Caco-2 (cell line): ENCODE results near the gene TSBP1. TPM values are rescaled to one million over a fixed set of nuclear protein-coding genes. Genes with fewer than 3 reads are reported as not detected.

ENCODE experiments used
- BruUV-seq: library from RNA; stranded (reverse); fragments of 400-500 nt; replicated peaks from 2 replicates; lab custom pipeline; 2021; lab: Mats Ljungman, UMichigan
- CTCF ChIA-PET: fragments of 300-600 bp; sonication (Branson Sonifier 250); formaldehyde crosslinking; loops from one replicate; lab custom pipeline; 2022; ENCODE audit warnings: antibody characterized with exemption; lab: Charles Lee
- POLR2A ChIA-PET: fragments of 300-600 bp; sonication (Branson Sonifier 250); formaldehyde crosslinking; loops from one replicate; lab custom pipeline; 2022; ENCODE audit warnings: antibody characterized with exemption; lab: Charles Lee
- DNase-seq, 2 experiments: peaks; one replicate each; pipeline versions ENCODE4 v3.0.0 to v3.0.0-alpha.2; 2020 to 2022
- H3K27me3 ChIP-seq: replicated peaks from 2 replicates; pipeline ENCODE4 v1.6.0; 2011; ENCODE audit warnings: low read length; ENCODE audit not compliant: control insufficient read depth, insufficient read depth
- H3K36me3 ChIP-seq: 2 replicates; pipeline ENCODE4 v1.5.1; 2011; ENCODE audit warnings: low read length; ENCODE audit not compliant: control insufficient read depth, insufficient read depth
- H3K4me1 ChIP-seq: fragments of 250-450 bp; sonication (Bioruptor Pico); 2 replicates; pipeline ENCODE4 v1.5.1; 2020; ENCODE audit warnings: mild to moderate bottlenecking
- H3K4me3 ChIP-seq: 2 replicates; pipeline ENCODE4 v1.5.1; 2011; ENCODE audit warnings: low read depth, mild to moderate bottlenecking, control low read depth, low read length
- H3K9me3 ChIP-seq: fragments of 250-450 bp; sonication (Bioruptor Pico); 2 replicates; pipeline ENCODE4 v1.5.1; 2020; ENCODE audit warnings: mild to moderate bottlenecking, moderate library complexity
- H3K27ac Mint-ChIP-seq: one replicate; pipeline ENCODE4 v1.8.0; 2022; ENCODE audit warnings: mixed read lengths; ENCODE audit not compliant: unreplicated experiment
- H3K27me3 Mint-ChIP-seq: one replicate; pipeline ENCODE4 v1.8.0; 2022; ENCODE audit warnings: mixed read lengths; ENCODE audit not compliant: insufficient read depth, unreplicated experiment
- H3K36me3 Mint-ChIP-seq: one replicate; pipeline ENCODE4 v1.8.0; 2022; ENCODE audit warnings: mild to moderate bottlenecking, mixed read lengths; ENCODE audit not compliant: insufficient read depth, unreplicated experiment
- H3K4me1 Mint-ChIP-seq: one replicate; pipeline ENCODE4 v1.8.0; 2022; ENCODE audit warnings: low read depth, mixed read lengths; ENCODE audit not compliant: unreplicated experiment
- H3K4me3 Mint-ChIP-seq: one replicate; pipeline ENCODE4 v1.8.0; 2022; ENCODE audit warnings: mild to moderate bottlenecking, moderate library complexity, mixed read lengths; ENCODE audit not compliant: unreplicated experiment
- H3K9me3 Mint-ChIP-seq: one replicate; pipeline ENCODE4 v1.8.0; 2022; ENCODE audit warnings: mixed read lengths; ENCODE audit not compliant: unreplicated experiment
- CTCF ChIP-seq, 2 experiments: fragments of 200-600 bp in 1 of 2; IDR thresholded peaks; 1 replicate in 1 of 2; 2 replicates in 1 of 2; pipeline versions ENCODE4 v1.5.1 to v1.8.0; 2011 to 2022; ENCODE audit warnings: antibody characterized with exemption in 1 of 2, control low read depth in 1 of 2, inconsistent platforms in 1 of 2, low read depth in 1 of 2, low read length in 1 of 2, mild to moderate bottlenecking in 1 of 2, moderate library complexity in 1 of 2; ENCODE audit not compliant: insufficient read depth in 1 of 2, severe bottlenecking in 1 of 2, unreplicated experiment in 1 of 2
- intact Hi-C: fragments of 100-400 bp; cut with micrococcal nuclease; formaldehyde crosslinking; loops from one replicate; pipeline ENCODE4 v1.10.0; 2022; ENCODE audit not compliant: unreplicated experiment
- total RNA-seq: library from RNA; stranded (reverse); gene quantifications from 2 replicates; pipeline ENCODE4 v1.2.3, GENCODE V29; 2022

Gene TSBP1
- total RNA-seq, 1 experiment from 2014 or later, result not detected

- H3K4me3 ChIP-seq, result no peak overlapping the region
- H3K27me3 Mint-ChIP-seq, result peaks cover 15% of the 10 kb centered on the region
- H3K4me3 Mint-ChIP-seq, result peak overlapping the region; percentile 33
- peak; percentile 93 to 94 for TF ChIP-seq CTCF (IDR thresholded peaks at IDR 0.05; ENCODE audit: insufficient read depth in 1 of 2, low read depth in 1 of 2, low read length in 1 of 2, severe bottlenecking in 1 of 2, unreplicated experiment in 1 of 2)
- POLR2A ChIA-PET, result no interaction called here
- no peaks in the 10 kb centered on the region for H3K9me3 ChIP-seq
- no peaks in the 10 kb centered on the region for H3K36me3 Mint-ChIP-seq
- H3K4me1 Mint-ChIP-seq, result peaks cover 16% of the 10 kb centered on the region
- CTCF ChIA-PET, result interaction anchor here (0.5 to 1.4 kb wide), 2 partner anchors 178 to 218 kb away, joined by 3 read pairs; no protein-coding TSS in a partner anchor
- no peaks in the 10 kb centered on the region for H3K9me3 Mint-ChIP-seq
- no peaks in the 10 kb centered on the region for H3K27me3 ChIP-seq
- no TSS peak for BruUV-seq
- DNase-seq, result peak; percentile 75 to 85
- no peaks in the 10 kb centered on the region for H3K36me3 ChIP-seq
- intact Hi-C loops, result loop anchor here (1.0 kb wide), 2 partner anchors 168 to 384 kb away; no protein-coding TSS in a partner anchor
- H3K4me1 ChIP-seq, result no peaks in the 10 kb centered on the region
- H3K27ac Mint-ChIP-seq, result no peak overlapping the region
Observed at GRCh38 chr6:32413427-32414047, 41.8 kb upstream of the TSBP1 start.

GRCh38 chr6:32411566-32412327, 40.0 kb upstream of the TSBP1 start:
- H3K36me3 ChIP-seq, result no peaks in the 10 kb centered on the region
- no peak overlapping the region for H3K27ac Mint-ChIP-seq
- ChIA-PET POLR2A (no interaction called here), CTCF (no interaction called here)
- intact Hi-C loops, result no loop called here
- peaks cover 16% of the 10 kb centered on the region for H3K4me1 Mint-ChIP-seq
- TF ChIP-seq CTCF (IDR thresholded peaks at IDR 0.05; ENCODE audit: insufficient read depth in 1 of 2, low read depth in 1 of 2, low read length in 1 of 2, severe bottlenecking in 1 of 2, unreplicated experiment in 1 of 2), result no peak
- DNase-seq, result no peak
- no peaks in the 10 kb centered on the region for H3K36me3 Mint-ChIP-seq
- peaks cover 15% of the 10 kb centered on the region for H3K27me3 Mint-ChIP-seq
- no peak overlapping the region for H3K4me3 ChIP-seq
- no peaks in the 10 kb centered on the region for H3K9me3 Mint-ChIP-seq
- H3K9me3 ChIP-seq, result no peaks in the 10 kb centered on the region
- no peaks in the 10 kb centered on the region for H3K27me3 ChIP-seq
- BruUV-seq, result no TSS peak
- H3K4me3 Mint-ChIP-seq, result no peak overlapping the region
- H3K4me1 ChIP-seq, result peaks cover 6% of the 10 kb centered on the region; the same call in 1 of the 2 replicates

GRCh38 chr6:32410906-32411305, 39.2 kb upstream of the TSBP1 start:
- CTCF ChIA-PET, result no interaction called here
- BruUV-seq, result no TSS peak
- Histone ChIP-seq H3K4me1 (peaks cover 8% of the 10 kb centered on the region; the same call in 1 of the 2 replicates), H3K4me3 (no peak overlapping the region), H3K36me3 (no peaks in the 10 kb centered on the region), H3K27me3 (no peaks in the 10 kb centered on the region), H3K9me3 (no peaks in the 10 kb centered on the region)
- POLR2A ChIA-PET, result no interaction called here
- no peak overlapping the region for H3K27ac Mint-ChIP-seq
- no peak for TF ChIP-seq CTCF (IDR thresholded peaks at IDR 0.05; ENCODE audit: insufficient read depth in 1 of 2, low read depth in 1 of 2, low read length in 1 of 2, severe bottlenecking in 1 of 2, unreplicated experiment in 1 of 2)
- DNase-seq, result no peak
- H3K27me3 Mint-ChIP-seq, result peaks cover 15% of the 10 kb centered on the region
- no peaks in the 10 kb centered on the region for H3K36me3 Mint-ChIP-seq
- H3K9me3 Mint-ChIP-seq, result no peaks in the 10 kb centered on the region
- intact Hi-C loops, result no loop called here
- peaks cover 16% of the 10 kb centered on the region for H3K4me1 Mint-ChIP-seq
- H3K4me3 Mint-ChIP-seq, result no peak overlapping the region
